HepG2 (cell line): ENCODE results near the gene NARS2. TPM values are rescaled to one million over a fixed set of nuclear protein-coding genes. Genes with fewer than 3 reads are reported as not detected.
A peak's percentile ranks its signal among the peaks of the same experiment; 100 is the strongest.

Experiments used
- FOSL2 ChIP-seq: sonication (generic); formaldehyde crosslinking; IDR thresholded peaks from 2 replicates; pipeline ENCODE4 v1.4.0; 2020; ENCODE audit warnings: missing genetic modification reagents
- KAT8 ChIP-seq: IDR thresholded peaks from 2 replicates; pipeline ENCODE4 v1.6.1; 2016; ENCODE audit warnings: missing genetic modification reagents, missing compliant biosample characterization
- NKX3-1 ChIP-seq: sonication (generic); formaldehyde crosslinking; IDR thresholded peaks from 2 replicates; pipeline ENCODE4 v1.5.0; 2020; ENCODE audit warnings: missing genetic modification reagents
- PITX1 ChIP-seq: sonication (generic); formaldehyde crosslinking; IDR thresholded peaks from 2 replicates; pipeline ENCODE4 v1.5.1; 2020; ENCODE audit warnings: mild to moderate bottlenecking, missing genetic modification reagents
- RARG ChIP-seq: sonication (generic); formaldehyde crosslinking; IDR thresholded peaks from 2 replicates; pipeline ENCODE4 v1.4.0; 2020; ENCODE audit warnings: low read depth, mild to moderate bottlenecking, missing genetic modification reagents
- ZBTB21 ChIP-seq: sonication (generic); formaldehyde crosslinking; IDR thresholded peaks from 2 replicates; pipeline ENCODE4 v1.4.0; 2020; ENCODE audit warnings: missing genetic modification reagents
- ZNF563 ChIP-seq: sonication (generic); formaldehyde crosslinking; IDR thresholded peaks from 2 replicates; pipeline ENCODE4 v1.8.0; 2022; ENCODE audit warnings: mild to moderate bottlenecking, moderate library complexity, missing genetic modification reagents
- ZNF644 ChIP-seq: IDR thresholded peaks from 2 replicates; pipeline ENCODE4 v1.6.1; 2016; ENCODE audit warnings: low read depth
- ZNF670 ChIP-seq: sonication (generic); formaldehyde crosslinking; IDR thresholded peaks from 2 replicates; pipeline ENCODE4 v1.8.0; 2022; ENCODE audit warnings: mild to moderate bottlenecking, missing genetic modification reagents, borderline replicate concordance
- ZNF839 ChIP-seq: sonication (generic); formaldehyde crosslinking; IDR thresholded peaks from 2 replicates; pipeline ENCODE4 v1.4.0; 2020; ENCODE audit warnings: missing genetic modification reagents, mild to moderate bottlenecking, borderline replicate concordance
- polyA plus RNA-seq, 8 experiments: library from polyadenylated mRNA; depleted of rRNA in 3 of 8; stranded (reverse) in 7 of 8; unstranded in 1 of 8; fragments of >200 nt; fragmentation: Illumina TruSeq in 4 of 8; extraction: Trizol in 4 of 8; gene quantifications; 2 replicates each; pipeline versions ENCODE4 v1.2.1 to v1.2.3, GENCODE V29; 2011 to 2016; ENCODE audit warnings: low read depth in 4 of 8, missing spikeins in 1 of 8, mixed read lengths in 1 of 8; ENCODE audit not compliant: insufficient read depth in 1 of 8
- total RNA-seq, 5 experiments: library from RNA; depleted of rRNA; stranded (reverse); fragments of >200 nt; fragmentation: Illumina TruSeq; extraction: Trizol; gene quantifications; 2 replicates each; pipeline ENCODE4 v1.2.3, GENCODE V29; 2016; ENCODE audit warnings: low read depth in 1 of 5
- TF ChIP-seq, protein P1 (sequence below): sonication (generic); formaldehyde crosslinking; IDR thresholded peaks from 2 replicates; pipeline ENCODE4 v1.5.1; 2020; ENCODE audit warnings: mild to moderate bottlenecking, missing genetic modification reagents, borderline replicate concordance
- TF ChIP-seq, protein P2 (sequence below): sonication (generic); formaldehyde crosslinking; IDR thresholded peaks from 2 replicates; pipeline ENCODE4 v1.5.1; 2020; ENCODE audit warnings: missing genetic modification reagents, mild to moderate bottlenecking, borderline replicate concordance
- TF ChIP-seq, protein P3 (sequence below): sonication (generic); formaldehyde crosslinking; IDR thresholded peaks from 2 replicates; pipeline ENCODE4 v1.4.0; 2020; ENCODE audit warnings: mild to moderate bottlenecking, missing genetic modification reagents
- TF ChIP-seq, protein P4 (sequence below): sonication (generic); formaldehyde crosslinking; IDR thresholded peaks from 2 replicates; pipeline ENCODE4 v1.4.0; 2020; ENCODE audit warnings: missing genetic modification reagents, mild to moderate bottlenecking, borderline replicate concordance
- TF ChIP-seq, protein P5 (sequence below): sonication (generic); formaldehyde crosslinking; IDR thresholded peaks from 2 replicates; pipeline ENCODE4 v1.9.0; 2021; ENCODE audit warnings: missing genetic modification reagents, mild to moderate bottlenecking, borderline replicate concordance
- TF ChIP-seq, protein P6 (sequence below): sonication (generic); formaldehyde crosslinking; IDR thresholded peaks from 2 replicates; pipeline ENCODE4 v1.4.0; 2020; ENCODE audit warnings: mild to moderate bottlenecking, missing genetic modification reagents

Gene NARS2
- total and polyA plus RNA-seq, 2 of the 13 experiments (the other 11 are each of a cell fraction or from before 2014, with no cell fraction given): 45.9 to 65.0 TPM

DNA sequence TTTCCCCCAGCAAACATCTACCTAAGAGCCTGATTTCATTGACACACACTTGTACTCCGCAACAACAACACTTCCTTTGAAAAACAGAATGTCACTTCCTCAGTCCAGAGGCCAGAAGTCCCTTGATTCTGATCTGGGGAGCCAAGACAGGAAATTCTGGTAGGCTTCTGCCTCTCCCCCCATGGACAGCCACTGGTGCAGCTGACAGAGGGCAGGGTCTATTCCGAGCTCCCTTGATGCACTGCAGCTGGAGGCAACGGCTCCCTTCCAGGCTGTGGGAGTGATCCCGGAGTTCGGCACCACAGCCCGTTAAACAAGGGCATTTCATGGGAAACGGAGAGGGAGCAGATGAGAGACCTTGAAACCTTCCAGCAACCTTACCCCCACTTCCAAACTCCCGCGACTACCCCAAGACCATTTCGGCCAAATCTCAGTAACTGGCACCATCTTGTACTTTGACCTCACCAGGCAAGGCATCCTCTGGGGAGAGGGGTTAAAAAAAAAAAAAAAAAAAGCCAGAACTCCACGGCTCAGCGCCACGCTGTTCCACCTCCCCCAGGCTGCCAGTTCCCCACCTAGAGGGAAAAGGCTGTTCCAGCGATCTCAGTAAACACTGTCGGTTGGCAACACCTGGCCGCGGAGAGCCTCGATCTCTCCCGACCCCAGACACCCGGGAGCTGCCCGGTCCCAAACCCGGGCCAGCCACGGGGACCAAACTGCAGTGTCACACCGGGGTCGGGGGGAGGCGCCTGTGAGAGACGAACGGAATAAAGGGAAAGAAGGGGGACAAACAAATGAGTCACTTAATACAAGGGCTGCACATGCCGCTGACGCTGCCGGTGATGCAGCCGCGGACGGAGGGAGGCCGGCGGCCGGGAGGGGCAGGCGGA is 158.1 kb downstream of the NARS2 start (continued):
- peak; percentile 57; the same call in 1 of the 2 replicates for TF ChIP-seq ZNF563 (CRISPR knock-in tag)
- no peak for TF ChIP-seq RARG (CRISPR knock-in tag)
- TF ChIP-seq, protein P1, sequence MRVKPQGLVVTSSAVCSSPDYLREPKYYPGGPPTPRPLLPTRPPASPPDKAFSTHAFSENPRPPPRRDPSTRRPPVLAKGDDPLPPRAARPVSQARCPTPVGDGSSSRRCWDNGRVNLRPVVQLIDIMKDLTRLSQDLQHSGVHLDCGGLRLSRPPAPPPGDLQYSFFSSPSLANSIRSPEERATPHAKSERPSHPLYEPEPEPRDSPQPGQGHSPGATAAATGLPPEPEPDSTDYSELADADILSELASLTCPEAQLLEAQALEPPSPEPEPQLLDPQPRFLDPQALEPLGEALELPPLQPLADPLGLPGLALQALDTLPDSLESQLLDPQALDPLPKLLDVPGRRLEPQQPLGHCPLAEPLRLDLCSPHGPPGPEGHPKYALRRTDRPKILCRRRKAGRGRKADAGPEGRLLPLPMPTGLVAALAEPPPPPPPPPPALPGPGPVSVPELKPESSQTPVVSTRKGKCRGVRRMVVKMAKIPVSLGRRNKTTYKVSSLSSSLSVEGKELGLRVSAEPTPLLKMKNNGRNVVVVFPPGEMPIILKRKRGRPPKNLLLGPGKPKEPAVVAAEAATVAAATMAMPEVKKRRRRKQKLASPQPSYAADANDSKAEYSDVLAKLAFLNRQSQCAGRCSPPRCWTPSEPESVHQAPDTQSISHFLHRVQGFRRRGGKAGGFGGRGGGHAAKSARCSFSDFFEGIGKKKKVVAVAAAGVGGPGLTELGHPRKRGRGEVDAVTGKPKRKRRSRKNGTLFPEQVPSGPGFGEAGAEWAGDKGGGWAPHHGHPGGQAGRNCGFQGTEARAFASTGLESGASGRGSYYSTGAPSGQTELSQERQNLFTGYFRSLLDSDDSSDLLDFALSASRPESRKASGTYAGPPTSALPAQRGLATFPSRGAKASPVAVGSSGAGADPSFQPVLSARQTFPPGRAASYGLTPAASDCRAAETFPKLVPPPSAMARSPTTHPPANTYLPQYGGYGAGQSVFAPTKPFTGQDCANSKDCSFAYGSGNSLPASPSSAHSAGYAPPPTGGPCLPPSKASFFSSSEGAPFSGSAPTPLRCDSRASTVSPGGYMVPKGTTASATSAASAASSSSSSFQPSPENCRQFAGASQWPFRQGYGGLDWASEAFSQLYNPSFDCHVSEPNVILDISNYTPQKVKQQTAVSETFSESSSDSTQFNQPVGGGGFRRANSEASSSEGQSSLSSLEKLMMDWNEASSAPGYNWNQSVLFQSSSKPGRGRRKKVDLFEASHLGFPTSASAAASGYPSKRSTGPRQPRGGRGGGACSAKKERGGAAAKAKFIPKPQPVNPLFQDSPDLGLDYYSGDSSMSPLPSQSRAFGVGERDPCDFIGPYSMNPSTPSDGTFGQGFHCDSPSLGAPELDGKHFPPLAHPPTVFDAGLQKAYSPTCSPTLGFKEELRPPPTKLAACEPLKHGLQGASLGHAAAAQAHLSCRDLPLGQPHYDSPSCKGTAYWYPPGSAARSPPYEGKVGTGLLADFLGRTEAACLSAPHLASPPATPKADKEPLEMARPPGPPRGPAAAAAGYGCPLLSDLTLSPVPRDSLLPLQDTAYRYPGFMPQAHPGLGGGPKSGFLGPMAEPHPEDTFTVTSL (CRISPR knock-in tag): peak; percentile 71; the same call in 1 of the 2 replicates
- peak; percentile 94 for TF ChIP-seq FOSL2
- TF ChIP-seq ZNF670 (CRISPR knock-in tag): peak; percentile 63; the same call in 1 of the 2 replicates
- TF ChIP-seq, protein P2, sequence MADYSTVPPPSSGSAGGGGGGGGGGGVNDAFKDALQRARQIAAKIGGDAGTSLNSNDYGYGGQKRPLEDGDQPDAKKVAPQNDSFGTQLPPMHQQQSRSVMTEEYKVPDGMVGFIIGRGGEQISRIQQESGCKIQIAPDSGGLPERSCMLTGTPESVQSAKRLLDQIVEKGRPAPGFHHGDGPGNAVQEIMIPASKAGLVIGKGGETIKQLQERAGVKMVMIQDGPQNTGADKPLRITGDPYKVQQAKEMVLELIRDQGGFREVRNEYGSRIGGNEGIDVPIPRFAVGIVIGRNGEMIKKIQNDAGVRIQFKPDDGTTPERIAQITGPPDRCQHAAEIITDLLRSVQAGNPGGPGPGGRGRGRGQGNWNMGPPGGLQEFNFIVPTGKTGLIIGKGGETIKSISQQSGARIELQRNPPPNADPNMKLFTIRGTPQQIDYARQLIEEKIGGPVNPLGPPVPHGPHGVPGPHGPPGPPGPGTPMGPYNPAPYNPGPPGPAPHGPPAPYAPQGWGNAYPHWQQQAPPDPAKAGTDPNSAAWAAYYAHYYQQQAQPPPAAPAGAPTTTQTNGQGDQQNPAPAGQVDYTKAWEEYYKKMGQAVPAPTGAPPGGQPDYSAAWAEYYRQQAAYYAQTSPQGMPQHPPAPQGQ (CRISPR knock-in tag): no peak
- TF ChIP-seq NKX3-1 (CRISPR knock-in tag): 0 out of 2 replicates have a peak, but pooled peaks have one; percentile 23
- TF ChIP-seq, protein P3, sequence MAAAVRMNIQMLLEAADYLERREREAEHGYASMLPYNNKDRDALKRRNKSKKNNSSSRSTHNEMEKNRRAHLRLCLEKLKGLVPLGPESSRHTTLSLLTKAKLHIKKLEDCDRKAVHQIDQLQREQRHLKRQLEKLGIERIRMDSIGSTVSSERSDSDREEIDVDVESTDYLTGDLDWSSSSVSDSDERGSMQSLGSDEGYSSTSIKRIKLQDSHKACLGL (CRISPR knock-in tag): no peak
- TF ChIP-seq KAT8 (CRISPR knock-in tag): no peak
- TF ChIP-seq, protein P4, sequence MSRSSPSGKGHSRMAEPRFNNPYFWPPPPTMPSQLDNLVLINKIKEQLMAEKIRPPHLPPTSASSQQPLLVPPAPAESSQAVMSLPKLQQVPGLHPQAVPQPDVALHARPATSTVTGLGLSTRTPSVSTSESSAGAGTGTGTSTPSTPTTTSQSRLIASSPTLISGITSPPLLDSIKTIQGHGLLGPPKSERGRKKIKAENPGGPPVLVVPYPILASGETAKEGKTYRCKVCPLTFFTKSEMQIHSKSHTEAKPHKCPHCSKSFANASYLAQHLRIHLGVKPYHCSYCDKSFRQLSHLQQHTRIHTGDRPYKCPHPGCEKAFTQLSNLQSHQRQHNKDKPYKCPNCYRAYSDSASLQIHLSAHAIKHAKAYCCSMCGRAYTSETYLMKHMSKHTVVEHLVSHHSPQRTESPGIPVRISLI (CRISPR knock-in tag): peak; percentile 91
- TF ChIP-seq, protein P5, sequence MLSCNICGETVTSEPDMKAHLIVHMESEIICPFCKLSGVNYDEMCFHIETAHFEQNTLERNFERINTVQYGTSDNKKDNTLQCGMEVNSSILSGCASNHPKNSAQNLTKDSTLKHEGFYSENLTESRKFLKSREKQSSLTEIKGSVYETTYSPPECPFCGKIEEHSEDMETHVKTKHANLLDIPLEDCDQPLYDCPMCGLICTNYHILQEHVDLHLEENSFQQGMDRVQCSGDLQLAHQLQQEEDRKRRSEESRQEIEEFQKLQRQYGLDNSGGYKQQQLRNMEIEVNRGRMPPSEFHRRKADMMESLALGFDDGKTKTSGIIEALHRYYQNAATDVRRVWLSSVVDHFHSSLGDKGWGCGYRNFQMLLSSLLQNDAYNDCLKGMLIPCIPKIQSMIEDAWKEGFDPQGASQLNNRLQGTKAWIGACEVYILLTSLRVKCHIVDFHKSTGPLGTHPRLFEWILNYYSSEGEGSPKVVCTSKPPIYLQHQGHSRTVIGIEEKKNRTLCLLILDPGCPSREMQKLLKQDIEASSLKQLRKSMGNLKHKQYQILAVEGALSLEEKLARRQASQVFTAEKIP: no peak
- TF ChIP-seq ZNF839 (CRISPR knock-in tag): no peak
- no peak for TF ChIP-seq ZBTB21 (CRISPR knock-in tag)
- peak; percentile 51; the same call in 1 of the 2 replicates for TF ChIP-seq ZNF644 (CRISPR knock-in tag)
- TF ChIP-seq PITX1 (CRISPR knock-in tag): peak; percentile 37; the same call in 1 of the 2 replicates
- TF ChIP-seq, protein P6, sequence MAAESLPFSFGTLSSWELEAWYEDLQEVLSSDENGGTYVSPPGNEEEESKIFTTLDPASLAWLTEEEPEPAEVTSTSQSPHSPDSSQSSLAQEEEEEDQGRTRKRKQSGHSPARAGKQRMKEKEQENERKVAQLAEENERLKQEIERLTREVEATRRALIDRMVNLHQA (CRISPR knock-in tag): no peak
